ENCODE measurements around the gene CDH12. TPM values are rescaled to one million over a fixed set of nuclear protein-coding genes. Genes with fewer than 3 reads are reported as not detected.

The CDH12 gene
- total RNA-seq, 1 experiment from 2014 or later: not detected

- intact Hi-C loops (cut with micrococcal nuclease): no loop called here
- Histone ChIP-seq H3K79me2 (ENCODE audit: insufficient read depth, low read length) (no peaks in the 10 kb centered on the region), H3K9me3 (ENCODE audit: control insufficient read depth in 1 of 2, insufficient read depth in 1 of 2, low read depth in 1 of 2, low read length in 2 of 2) (peaks cover 13 to 24% of the 10 kb centered on the region in 2 experiments; a peak in 2 of 4 replicates), H4K20me1 (ENCODE audit: insufficient read depth) (no peaks in the 10 kb centered on the region), H3K4me3 (replicated peaks in 1 of 2; ENCODE audit: low read depth in 1 of 2, low read length in 2 of 2) (no peak overlapping the region), H3K36me3 (ENCODE audit: control insufficient read depth in 1 of 2, insufficient read depth in 2 of 2, low read length in 2 of 2) (no peaks in the 10 kb centered on the region), H3K9ac (ENCODE audit: low read length) (no peak overlapping the region), H3K4me2 (ENCODE audit: low read length) (no peak overlapping the region), H3K9me2 (ENCODE audit: insufficient read depth) (no peaks in the 10 kb centered on the region), H2AFZ (ENCODE audit: low read depth, low read length, poor library complexity, severe bottlenecking) (no peak overlapping the region), H3K27ac (ENCODE audit: low read depth, low read length) (no peak overlapping the region), H3K4me1 (ENCODE audit: control insufficient read depth in 1 of 2, insufficient read depth in 2 of 2, low read length in 2 of 2) (no peaks in the 10 kb centered on the region), H3K27me3 (ENCODE audit: insufficient read depth, low read length) (no peaks in the 10 kb centered on the region)
- no TSS peak for BruUV-seq (replicated peaks)
- CTCF ChIA-PET: no interaction called here
- POLR2A ChIA-PET: no interaction called here
- DNase-seq (ENCODE audit: low read depth, low spot score): no peak
- RAD21 ChIA-PET (ENCODE audit: low non-redundant PET in 1 of 2, low total read pairs in 2 of 2, uncharacterized antibody in 2 of 2, unreplicated experiment in 2 of 2): no interaction called here
- TF ChIP-seq CBX3 (IDR thresholded peaks at IDR 0.05; ENCODE audit: low read depth) (no peak), EZH2 (IDR thresholded peaks at IDR 0.05) (no peak), ATF3 (IDR thresholded peaks at IDR 0.05) (no peak), YY1 (IDR thresholded peaks at IDR 0.05; ENCODE audit: extremely low read depth, insufficient replicate concordance, low read depth, low read length) (no peak), RAD21 (IDR thresholded peaks at IDR 0.05; ENCODE audit: low read depth) (no peak), REST (IDR thresholded peaks at IDR 0.05; ENCODE audit: low read depth) (no peak), POLR2A (IDR thresholded peaks at IDR 0.05; ENCODE audit: borderline replicate concordance, extremely low read depth, insufficient read depth, insufficient read length) (no peak), CEBPB (IDR thresholded peaks at IDR 0.05; ENCODE audit: low read depth) (no peak), TCF7L2 (IDR thresholded peaks at IDR 0.05; ENCODE audit: borderline replicate concordance, extremely low read depth, insufficient read depth, insufficient read length) (no peak)
- TF ChIP-seq, protein P1, sequence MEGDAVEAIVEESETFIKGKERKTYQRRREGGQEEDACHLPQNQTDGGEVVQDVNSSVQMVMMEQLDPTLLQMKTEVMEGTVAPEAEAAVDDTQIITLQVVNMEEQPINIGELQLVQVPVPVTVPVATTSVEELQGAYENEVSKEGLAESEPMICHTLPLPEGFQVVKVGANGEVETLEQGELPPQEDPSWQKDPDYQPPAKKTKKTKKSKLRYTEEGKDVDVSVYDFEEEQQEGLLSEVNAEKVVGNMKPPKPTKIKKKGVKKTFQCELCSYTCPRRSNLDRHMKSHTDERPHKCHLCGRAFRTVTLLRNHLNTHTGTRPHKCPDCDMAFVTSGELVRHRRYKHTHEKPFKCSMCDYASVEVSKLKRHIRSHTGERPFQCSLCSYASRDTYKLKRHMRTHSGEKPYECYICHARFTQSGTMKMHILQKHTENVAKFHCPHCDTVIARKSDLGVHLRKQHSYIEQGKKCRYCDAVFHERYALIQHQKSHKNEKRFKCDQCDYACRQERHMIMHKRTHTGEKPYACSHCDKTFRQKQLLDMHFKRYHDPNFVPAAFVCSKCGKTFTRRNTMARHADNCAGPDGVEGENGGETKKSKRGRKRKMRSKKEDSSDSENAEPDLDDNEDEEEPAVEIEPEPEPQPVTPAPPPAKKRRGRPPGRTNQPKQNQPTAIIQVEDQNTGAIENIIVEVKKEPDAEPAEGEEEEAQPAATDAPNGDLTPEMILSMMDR (IDR thresholded peaks at IDR 0.05 in 2 of 3, conservative IDR thresholded peaks at IDR 0.05 in 1 of 3; ENCODE audit: borderline replicate concordance in 1 of 3, insufficient read depth in 1 of 3, low read depth in 2 of 3, low read length in 2 of 3): no peak
- no peak for ATAC-seq
Observed at GRCh38 chr5:22293147-22293546, 560.0 kb downstream of the CDH12 start.
